ENCODE data around the gene TM9SF2.
A peak's percentile ranks its signal among the peaks of the same experiment; 100 is the strongest.

Gene TM9SF2

DNA sequence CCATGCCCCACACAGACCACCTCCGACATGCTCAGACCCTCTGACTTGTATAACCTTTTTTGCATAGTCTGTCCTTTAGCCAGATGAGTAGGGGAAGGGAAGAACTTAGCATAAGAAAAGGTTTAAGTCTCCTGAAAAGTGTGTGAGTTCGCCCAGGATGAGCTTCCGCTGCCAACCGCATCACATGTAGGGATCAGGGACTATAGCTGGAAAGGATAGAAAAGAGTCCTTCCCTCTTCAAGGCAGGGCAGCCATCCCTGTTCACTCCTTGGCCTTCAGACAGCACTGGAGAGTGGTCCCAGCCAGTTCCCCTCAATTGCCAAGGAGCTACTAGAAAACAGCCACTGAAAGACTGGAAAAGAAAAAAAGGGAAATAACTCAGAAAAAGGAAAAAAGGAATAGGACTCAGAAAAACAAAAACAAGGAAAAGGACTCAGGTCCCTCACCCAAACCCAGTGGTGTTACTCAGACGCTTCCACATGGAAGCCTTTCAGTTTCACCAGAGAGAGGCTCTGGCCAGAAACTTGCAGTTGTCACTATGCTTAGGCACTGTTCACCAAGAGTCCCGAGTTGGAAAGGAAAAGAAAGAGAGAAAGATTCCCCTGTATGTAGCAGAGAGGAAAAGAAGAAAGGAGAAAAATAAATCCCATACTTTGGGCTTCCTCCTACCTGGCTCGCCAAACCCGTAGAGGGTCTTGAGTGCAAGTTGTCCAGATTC, 5.6 kb upstream of the TM9SF2 start:
- H3K9ac ChIP-seq (ENCODE audit: low read length): no peak overlapping the region
- no peak overlapping the region for H3K4me2 ChIP-seq (ENCODE audit: low read length)
- no peak for TF ChIP-seq CTCF (IDR thresholded peaks at IDR 0.05; ENCODE audit: low read length)
- TF ChIP-seq EZH2 (IDR thresholded peaks at IDR 0.05; ENCODE audit: borderline replicate concordance, low read length): no peak

DNA sequence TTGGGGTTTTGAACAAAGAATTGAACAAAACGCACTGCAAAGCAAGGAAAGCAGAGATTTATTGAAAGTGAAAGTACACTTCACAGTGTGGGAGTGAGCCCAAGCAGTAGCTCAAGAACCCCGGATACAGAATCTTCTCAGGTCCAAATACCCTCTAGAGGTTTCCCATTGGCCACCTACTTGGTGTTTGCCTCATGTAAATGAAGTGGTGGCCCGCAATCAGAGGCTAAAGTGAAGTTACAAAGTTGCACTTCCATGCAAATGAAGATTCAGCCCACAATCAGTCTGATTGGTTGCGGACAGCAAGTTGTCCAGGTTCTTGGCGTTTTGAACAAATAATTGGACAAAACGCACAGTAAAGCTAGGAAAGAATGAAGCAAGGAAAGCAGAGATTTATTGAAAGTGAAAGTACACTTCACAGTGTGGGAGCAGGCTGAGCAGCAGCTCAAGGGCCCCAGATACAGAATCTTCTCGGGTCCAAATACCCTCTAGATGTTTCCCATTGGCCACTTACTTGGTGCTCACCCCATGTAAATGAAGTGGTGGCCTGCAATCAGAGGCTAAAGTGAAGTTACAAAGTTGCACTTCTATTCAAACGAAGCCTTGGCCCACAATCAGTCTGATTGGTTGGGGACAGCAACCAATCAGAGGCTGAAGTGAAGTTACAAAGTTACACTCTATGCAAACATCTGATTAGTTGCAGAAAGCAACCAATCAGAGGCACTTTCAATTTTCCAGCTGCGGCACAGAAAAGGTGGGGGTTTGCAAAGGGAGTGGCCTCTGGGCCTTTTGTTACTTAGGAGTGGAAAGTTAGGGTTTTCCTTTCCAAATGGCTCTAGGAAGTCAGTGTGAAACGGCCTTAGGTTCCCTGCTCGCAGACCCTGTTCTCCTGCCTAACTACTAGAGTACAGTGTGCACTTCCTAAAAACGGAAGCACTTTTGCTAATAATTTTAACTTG, 4.8 kb upstream of the TM9SF2 start:
- Histone ChIP-seq H3K9me2 (ENCODE audit: low read depth, low read length) (no peaks in the 10 kb centered on the region), H3F3A (ENCODE audit: insufficient read depth, low read length) (peaks cover 3% of the 10 kb centered on the region; the same call in 1 of the 2 replicates), H2AFZ (ENCODE audit: low read length) (peak overlapping the region; percentile 70; the same call in 1 of the 2 replicates), H3K36me3 (ENCODE audit: insufficient read depth, low read length) (no peaks in the 10 kb centered on the region), H3K27ac (ENCODE audit: low read depth, low read length, poor library complexity, severe bottlenecking) (no peak overlapping the region), H3K27me3 (ENCODE audit: insufficient read depth, low read length) (no peaks in the 10 kb centered on the region), H4K20me1 (ENCODE audit: insufficient read depth, low read length) (no peaks in the 10 kb centered on the region), H3K4me2 (ENCODE audit: low read length) (no peak overlapping the region), H3K9ac (ENCODE audit: low read length) (no peak overlapping the region), H3K4me1 (ENCODE audit: insufficient read depth, low read length, severe bottlenecking) (peaks cover 37% of the 10 kb centered on the region), H3K4me3 (ENCODE audit: low read depth, low read length, poor library complexity, severe bottlenecking) (no peak overlapping the region), H3K79me2 (ENCODE audit: insufficient read depth, low read length) (no peaks in the 10 kb centered on the region), H3K9me3 (ENCODE audit: low read length) (no peaks in the 10 kb centered on the region)
- TF ChIP-seq EZH2 (IDR thresholded peaks at IDR 0.05; ENCODE audit: borderline replicate concordance, low read length) (no peak), CTCF (IDR thresholded peaks at IDR 0.05; ENCODE audit: low read length) (no peak)

More for the DNA sequence above, 5.6 kb upstream of the TM9SF2 start:
- H3K9me3 ChIP-seq (ENCODE audit: low read length): no peaks in the 10 kb centered on the region
- H3K4me3 ChIP-seq (ENCODE audit: low read depth, low read length, poor library complexity, severe bottlenecking): no peak overlapping the region
- H4K20me1 ChIP-seq (ENCODE audit: insufficient read depth, low read length): no peaks in the 10 kb centered on the region
- H3K4me1 ChIP-seq (ENCODE audit: insufficient read depth, low read length, severe bottlenecking): peaks cover 35% of the 10 kb centered on the region
- H2AFZ ChIP-seq (ENCODE audit: low read length): 0 out of 2 replicates have a peak overlapping the region, but pooled peaks have one; percentile 47
- no peaks in the 10 kb centered on the region for H3K27me3 ChIP-seq (ENCODE audit: insufficient read depth, low read length)
- no peaks in the 10 kb centered on the region for H3K79me2 ChIP-seq (ENCODE audit: insufficient read depth, low read length)
- H3K27ac ChIP-seq (ENCODE audit: low read depth, low read length, poor library complexity, severe bottlenecking): no peak overlapping the region
- H3K9me2 ChIP-seq (ENCODE audit: low read depth, low read length): no peaks in the 10 kb centered on the region
- peaks cover 3% of the 10 kb centered on the region; the same call in 1 of the 2 replicates for H3F3A ChIP-seq (ENCODE audit: insufficient read depth, low read length)
- no peaks in the 10 kb centered on the region for H3K36me3 ChIP-seq (ENCODE audit: insufficient read depth, low read length)

DNA sequence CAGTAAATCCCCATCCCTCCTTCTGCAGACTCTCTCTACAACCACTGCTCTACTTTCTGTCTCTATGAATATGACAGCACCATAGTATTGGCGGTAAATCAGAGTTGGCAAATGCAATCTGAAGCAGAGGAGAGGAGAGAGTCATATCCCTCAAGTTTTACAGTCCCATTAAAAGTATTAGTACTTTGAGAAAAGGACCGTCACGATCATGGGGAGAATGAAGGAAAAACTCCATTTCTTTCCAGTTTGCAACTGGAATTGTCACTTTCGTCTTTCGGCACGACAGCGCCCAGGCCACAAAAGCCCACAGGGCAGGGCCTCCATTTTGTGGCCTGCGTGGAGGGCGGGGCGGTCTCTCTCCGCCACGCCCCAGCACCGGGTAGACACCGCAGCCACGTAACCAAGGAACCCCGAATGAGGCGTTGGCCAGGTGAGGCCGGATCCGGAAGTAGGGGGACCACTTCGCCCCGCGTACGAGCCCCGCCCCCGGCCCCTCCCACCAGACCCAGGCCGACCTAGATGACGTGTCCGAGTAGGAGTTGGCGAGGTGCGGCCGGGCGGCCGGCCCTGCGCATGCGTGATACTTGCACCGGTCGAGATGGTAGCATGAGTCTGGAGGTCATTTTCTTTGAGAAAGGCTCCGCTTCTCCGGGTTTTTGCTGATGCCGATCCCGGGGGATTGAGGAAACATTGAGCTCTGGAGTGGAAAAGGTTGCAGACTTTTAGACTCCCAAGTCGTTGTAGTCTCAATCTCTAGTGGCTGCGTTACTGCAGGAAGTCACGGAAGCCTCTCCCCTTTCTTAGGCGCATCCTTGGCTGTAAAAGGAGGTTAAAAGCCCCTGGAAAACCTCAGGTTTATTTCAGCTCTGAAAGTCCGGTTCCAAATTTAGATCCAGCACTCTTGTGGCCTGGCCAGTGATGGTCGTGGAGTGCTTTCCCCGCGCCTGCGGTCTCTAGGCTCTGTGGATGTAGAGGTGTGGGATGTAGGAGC, 2.8 kb upstream of the TM9SF2 start:
- Histone ChIP-seq H3K36me3 (ENCODE audit: insufficient read depth, low read length) (no peaks in the 10 kb centered on the region), H3K27me3 (ENCODE audit: insufficient read depth, low read length) (no peaks in the 10 kb centered on the region), H3K4me1 (ENCODE audit: insufficient read depth, low read length, severe bottlenecking) (peaks cover 52% of the 10 kb centered on the region), H3K9me2 (ENCODE audit: low read depth, low read length) (no peaks in the 10 kb centered on the region), H3K27ac (ENCODE audit: low read depth, low read length, poor library complexity, severe bottlenecking) (peak overlapping the region; percentile 75), H4K20me1 (ENCODE audit: insufficient read depth, low read length) (no peaks in the 10 kb centered on the region; the same call in 1 of the 2 replicates), H3K9me3 (ENCODE audit: low read length) (no peaks in the 10 kb centered on the region), H3K4me3 (ENCODE audit: low read depth, low read length, poor library complexity, severe bottlenecking) (peak overlapping the region; percentile 64), H3K4me2 (ENCODE audit: low read length) (peak overlapping the region; percentile 87), H3K9ac (ENCODE audit: low read length) (peak overlapping the region; percentile 72), H3K79me2 (ENCODE audit: insufficient read depth, low read length) (peaks cover 17% of the 10 kb centered on the region), H2AFZ (ENCODE audit: low read length) (peak overlapping the region; percentile 53), H3F3A (ENCODE audit: insufficient read depth, low read length) (peaks cover 3% of the 10 kb centered on the region; the same call in 1 of the 2 replicates)
- TF ChIP-seq CTCF (IDR thresholded peaks at IDR 0.05; ENCODE audit: low read length): no peak

Data from OCI-LY1 (cell line).